GM19463 (cell line): ENCODE measurements around the gene CDC23.
"Not testable (repeated sequence)": the region's sequence is repeated elsewhere in the genome, so short reads cannot be mapped to it uniquely, and the experiment has no call there.

Source experiments
- ATAC-seq: cut with Tn5 transposase; IDR thresholded peaks from one replicate; pipeline ENCODE4 v1.9.1; 2021; ENCODE audit warnings: mild to moderate bottlenecking, moderate library complexity; ENCODE audit not compliant: unreplicated experiment

Gene CDC23

GRCh38 chr5:138216799-138217198 lies 3.7 kb upstream of the CDC23 start:
- ATAC-seq: no peak

- ATAC-seq: peak; percentile 18
Observed at GRCh38 chr5:138212828-138213160, 329 bp downstream of the CDC23 start.

GRCh38 chr5:138210985-138211384 lies 2.1 kb downstream of the CDC23 start:
- ATAC-seq: no peak

- ATAC-seq: not testable (repeated sequence)
Observed at GRCh38 chr5:138193859-138194258, 19.3 kb downstream of the CDC23 start.

GRCh38 chr5:138192826-138193225 lies 20.3 kb downstream of the CDC23 start:
- no peak for ATAC-seq

- ATAC-seq: no peak
Observed at GRCh38 chr5:138188626-138189025, 24.5 kb downstream of the CDC23 start.

GRCh38 chr5:138186002-138186447 lies 27.1 kb downstream of the CDC23 start:
- no peak for ATAC-seq

- ATAC-seq: no peak
Observed at GRCh38 chr5:138182808-138183207, 30.3 kb downstream of the CDC23 start.

- no peak for ATAC-seq
Observed at GRCh38 chr5:138180841-138181240, 32.3 kb downstream of the CDC23 start.

GRCh38 chr5:138180183-138180782 lies 32.8 kb downstream of the CDC23 start:
- no peak for ATAC-seq

- no peak for ATAC-seq
Observed at GRCh38 chr5:138179277-138179857, 33.8 kb downstream of the CDC23 start.

GRCh38 chr5:138178516-138179276 lies 34.4 kb downstream of the CDC23 start, which contains the start of the genes BRD8 and KIF20A:
BRD8 (minus strand) TSS chr5:138178630; CDS start chr5:138178614, 16 bp downstream.
KIF20A (plus strand) TSS chr5:138179112; CDS start chr5:138179681, 569 bp downstream.
- peak; percentile 89 for ATAC-seq

GRCh38 chr5:138177941-138178515 lies 35.1 kb downstream of the CDC23 start:
- no peak for ATAC-seq

- no peak for ATAC-seq
Observed at GRCh38 chr5:138170299-138170698, 42.8 kb downstream of the CDC23 start.

- ATAC-seq: no peak
Observed at GRCh38 chr5:138169124-138169523, 44.0 kb downstream of the CDC23 start.

GRCh38 chr5:138163721-138164120 lies 49.4 kb downstream of the CDC23 start:
- no peak for ATAC-seq

- no peak for ATAC-seq
Observed at GRCh38 chr5:138160706-138161105, 52.4 kb downstream of the CDC23 start.

- no peak for ATAC-seq
Observed at GRCh38 chr5:138159666-138160065, 53.5 kb downstream of the CDC23 start.

GRCh38 chr5:138157626-138158025 lies 55.5 kb downstream of the CDC23 start:
- no peak for ATAC-seq

GRCh38 chr5:138155977-138156376 lies 57.1 kb downstream of the CDC23 start:
- ATAC-seq: not testable (repeated sequence)

- no peak for ATAC-seq
Observed at GRCh38 chr5:138149530-138149929, 63.6 kb downstream of the CDC23 start.

- ATAC-seq: no peak
Observed at GRCh38 chr5:138148811-138149210, 64.3 kb downstream of the CDC23 start.
